H1 (cell line): Measurements from ENCODE around the gene FAM228A. TPM values are rescaled to one million over a fixed set of nuclear protein-coding genes. Genes with fewer than 3 reads are reported as not detected.

Experiments used
- CTCF ChIA-PET: fragments of 300-600 bp; sonication (Branson Sonifier 250); formaldehyde crosslinking; loops from one replicate; lab custom pipeline; 2021; ENCODE audit not compliant: partially characterized antibody; lab: Charles Lee
- POLR2A ChIA-PET: fragments of 300-600 bp; sonication (Branson Sonifier 250); formaldehyde crosslinking; loops from one replicate; lab custom pipeline; 2021; ENCODE audit warnings: inconsistent platforms; ENCODE audit not compliant: partially characterized antibody; lab: Charles Lee
- DNase-seq, 2 experiments: peaks; one replicate each; pipeline versions ENCODE4 v3.0.0 to v3.0.0-alpha.2; 2010 to 2022; ENCODE audit warnings: low spot score in 2 of 2, low read depth in 1 of 2, mixed read lengths in 1 of 2
- FAIRE-seq: peaks from 2 replicates; lab custom pipeline; 2011; peaks lifted over from hg19 to GRCh38; lab: Jason Lieb, UNC
- H2AFZ ChIP-seq: 2 replicates; pipeline ENCODE4 v1.8.1; 2012; ENCODE audit warnings: low read length, inconsistent platforms
- H2AK5ac ChIP-seq: 2 replicates; pipeline ENCODE4 v1.6.1; 2013; ENCODE audit warnings: low read depth, low read length
- H2BK120ac ChIP-seq: replicated peaks from 2 replicates; pipeline ENCODE3; 2013; ENCODE audit warnings: low read depth, low read length, inconsistent platforms
- H2BK12ac ChIP-seq: 2 replicates; pipeline ENCODE4 v1.6.1; 2013; ENCODE audit warnings: low read depth, low read length
- H2BK15ac ChIP-seq: 2 replicates; pipeline ENCODE4 v1.6.1; 2013; ENCODE audit warnings: low read length
- H2BK20ac ChIP-seq: 2 replicates; pipeline ENCODE4 v1.6.1; 2013; ENCODE audit warnings: low read length
- H2BK5ac ChIP-seq: 2 replicates; pipeline ENCODE4 v1.6.1; 2013; ENCODE audit warnings: low read depth, low read length
- H3K14ac ChIP-seq: 2 replicates; pipeline ENCODE4 v1.6.1; 2013; ENCODE audit warnings: inconsistent platforms; ENCODE audit not compliant: insufficient read length
- H3K18ac ChIP-seq: 2 replicates; pipeline ENCODE4 v1.6.1; 2013; ENCODE audit warnings: low read length; ENCODE audit errors: extremely low read depth
- H3K23ac ChIP-seq: 2 replicates; pipeline ENCODE4 v1.6.1; 2013; ENCODE audit warnings: inconsistent platforms; ENCODE audit not compliant: insufficient read length
- H3K23me2 ChIP-seq: 2 replicates; pipeline ENCODE4 v1.6.1; 2013; ENCODE audit warnings: low read depth, low read length
- H3K27ac ChIP-seq: 2 replicates; pipeline ENCODE4 v1.6.1; 2011; ENCODE audit warnings: low read depth, low read length, inconsistent platforms
- H3K27me3 ChIP-seq, 4 experiments: replicated peaks in 1 of 4; 1 replicate in 1 of 4; 2 replicates in 3 of 4; pipeline versions ENCODE4 v1.6.1 to v1.8.1; 2011 to 2013; ENCODE audit warnings: low read length in 3 of 4, mild to moderate bottlenecking in 3 of 4, inconsistent platforms in 2 of 4, mixed read lengths in 2 of 4, moderate library complexity in 1 of 4; ENCODE audit not compliant: control insufficient read depth in 3 of 4, insufficient read depth in 3 of 4; ENCODE audit errors: extremely low read depth in 1 of 4
- H3K36me3 ChIP-seq, 4 experiments: 2 replicates each; pipeline versions ENCODE4 v1.6.1 to v1.8.1; 2011 to 2013; ENCODE audit warnings: mild to moderate bottlenecking in 4 of 4, low read length in 3 of 4, moderate library complexity in 2 of 4, control low read depth in 1 of 4, inconsistent platforms in 1 of 4; ENCODE audit not compliant: insufficient read depth in 4 of 4, control insufficient read depth in 2 of 4
- H3K4ac ChIP-seq: replicated peaks from 2 replicates; pipeline ENCODE3; 2013; ENCODE audit warnings: low read length, low read depth, mixed read lengths, inconsistent platforms; ENCODE audit not compliant: insufficient read length
- H3K4me1 ChIP-seq, 4 experiments: replicated peaks in 1 of 4; 1 replicate in 1 of 4; 2 replicates in 3 of 4; pipeline versions ENCODE4 v1.6.1 to v1.8.1; 2011 to 2013; ENCODE audit warnings: low read length in 3 of 4, inconsistent platforms in 2 of 4, mixed read lengths in 1 of 4; ENCODE audit not compliant: insufficient read depth in 4 of 4, control insufficient read depth in 3 of 4
- H3K4me2 ChIP-seq, 2 experiments: 2 replicates each; pipeline versions ENCODE4 v1.6.1 to v1.8.1; 2011 to 2013; ENCODE audit warnings: low read depth in 2 of 2, low read length in 2 of 2, control low read depth in 1 of 2, inconsistent platforms in 1 of 2, mild to moderate bottlenecking in 1 of 2; ENCODE audit not compliant: insufficient read depth in 1 of 2
- H3K4me3 ChIP-seq, 4 experiments: fragments of 200-600, 300-600 bp in 1 of 4; sonication (generic), shearing (Covaris generic), sonication (Bioruptor Twin) in 1 of 4; 2 replicates each; pipeline versions ENCODE4 v1.5.1 to v1.8.1; 2011 to 2016; ENCODE audit warnings: low read length in 4 of 4, low read depth in 3 of 4, control low read depth in 2 of 4, inconsistent platforms in 2 of 4, mild to moderate bottlenecking in 2 of 4, mixed read lengths in 1 of 4, moderate library complexity in 1 of 4; ENCODE audit not compliant: insufficient read depth in 2 of 4; ENCODE audit errors: extremely low read depth in 1 of 4
- H3K56ac ChIP-seq: replicated peaks from 2 replicates; pipeline ENCODE3; 2013; ENCODE audit warnings: low read depth, mild to moderate bottlenecking, mixed read lengths, low read length, inconsistent platforms; ENCODE audit not compliant: insufficient read length
- H3K79me1 ChIP-seq: 2 replicates; pipeline ENCODE4 v1.6.1; 2013; ENCODE audit warnings: low read depth, low read length, control low read depth
- H3K79me2 ChIP-seq, 2 experiments: 2 replicates each; pipeline versions ENCODE4 v1.6.1 to v1.8.1; 2012 to 2013; ENCODE audit warnings: low read length in 2 of 2, mild to moderate bottlenecking in 2 of 2, inconsistent platforms in 1 of 2; ENCODE audit not compliant: insufficient read depth in 2 of 2, control insufficient read depth in 1 of 2
- H3K9ac ChIP-seq, 4 experiments: replicated peaks in 1 of 4; 1 replicate in 1 of 4; 2 replicates in 3 of 4; pipeline versions ENCODE4 v1.6.1 to v1.8.1; 2011 to 2013; ENCODE audit warnings: low read depth in 3 of 4, low read length in 3 of 4, control low read depth in 2 of 4, mild to moderate bottlenecking in 2 of 4, moderate library complexity in 2 of 4, inconsistent platforms in 1 of 4; ENCODE audit errors: extremely low read depth in 1 of 4
- H3K9me3 ChIP-seq, 2 experiments: 2 replicates each; pipeline versions ENCODE4 v1.6.1 to v1.8.1; 2012 to 2013; ENCODE audit warnings: mild to moderate bottlenecking in 2 of 2, moderate library complexity in 2 of 2, control low read depth in 1 of 2, inconsistent platforms in 1 of 2, low read depth in 1 of 2, low read length in 1 of 2, mixed read lengths in 1 of 2; ENCODE audit not compliant: insufficient read depth in 2 of 2
- H4K20me1 ChIP-seq, 2 experiments: replicated peaks in 1 of 2; 2 replicates each; pipeline versions ENCODE3 to v1.8.1; 2011 to 2013; ENCODE audit warnings: inconsistent platforms in 2 of 2, low read length in 2 of 2, mild to moderate bottlenecking in 1 of 2; ENCODE audit not compliant: insufficient read depth in 2 of 2, control insufficient read depth in 1 of 2
- H4K5ac ChIP-seq: 2 replicates; pipeline ENCODE4 v1.6.1; 2013; ENCODE audit warnings: low read length, low read depth, mixed read lengths, inconsistent platforms; ENCODE audit not compliant: insufficient read length
- H4K8ac ChIP-seq: 2 replicates; pipeline ENCODE4 v1.8.0; 2013; ENCODE audit warnings: mild to moderate bottlenecking, moderate library complexity, low read length, inconsistent platforms; ENCODE audit not compliant: insufficient read depth; ENCODE audit errors: extremely low read depth
- H4K91ac ChIP-seq: replicated peaks from 2 replicates; pipeline ENCODE3; 2013; ENCODE audit warnings: low read length, mixed read lengths, inconsistent platforms; ENCODE audit not compliant: insufficient read length
- BRCA1 ChIP-seq: IDR thresholded peaks from 2 replicates; pipeline ENCODE4 v1.6.1; 2012; ENCODE audit warnings: low read depth, low read length, improper control_type of control experiment
- CHD2 ChIP-seq: IDR thresholded peaks from 2 replicates; pipeline ENCODE4 v1.6.1; 2012; ENCODE audit warnings: low read length, improper control_type of control experiment
- FOSL1 ChIP-seq: IDR thresholded peaks from 2 replicates; pipeline ENCODE4 v1.6.1; 2011; ENCODE audit warnings: mild to moderate bottlenecking, low read depth, low read length, moderate library complexity; ENCODE audit not compliant: insufficient read depth
- GABPA ChIP-seq: IDR thresholded peaks from 2 replicates; pipeline ENCODE4 v1.6.1; 2011; ENCODE audit warnings: mild to moderate bottlenecking, low read length, moderate library complexity, borderline replicate concordance; ENCODE audit not compliant: insufficient read depth
- RAD21 ChIP-seq, 2 experiments: IDR thresholded peaks in 1 of 2; conservative IDR thresholded peaks in 1 of 2; 2 replicates each; pipeline ENCODE4 v1.6.1; 2011; ENCODE audit warnings: low read depth in 2 of 2, low read length in 2 of 2, improper control_type of control experiment in 1 of 2, inconsistent platforms in 1 of 2, mild to moderate bottlenecking in 1 of 2, moderate library complexity in 1 of 2
- RFX5 ChIP-seq: IDR thresholded peaks from 2 replicates; pipeline ENCODE4 v1.6.1; 2011; ENCODE audit warnings: low read depth, low read length, improper control_type of control experiment, borderline replicate concordance
- RNF2 ChIP-seq: fragments of 200-900, 300-1000 bp; sonication (generic); IDR thresholded peaks from 2 replicates; pipeline ENCODE4 v1.7.1; 2016; ENCODE audit warnings: borderline replicate concordance, low read depth, mild to moderate bottlenecking, antibody characterized with exemption, low read length; ENCODE audit not compliant: poor library complexity, severe bottlenecking; ENCODE audit errors: missing control alignments
- SIRT6 ChIP-seq: IDR thresholded peaks from one replicate; pipeline ENCODE4 v1.7.1; 2012; ENCODE audit warnings: low read length, inconsistent platforms
- TAF7 ChIP-seq: optimal IDR thresholded peaks from 2 replicates; pipeline ENCODE3; 2011; ENCODE audit warnings: low read depth, mild to moderate bottlenecking, inconsistent platforms, low read length, moderate library complexity, borderline replicate concordance
- TBP ChIP-seq: IDR thresholded peaks from 2 replicates; pipeline ENCODE4 v1.6.1; 2011; ENCODE audit warnings: low read depth, low read length, improper control_type of control experiment
- ZNF274 ChIP-seq: IDR thresholded peaks from 2 replicates; pipeline ENCODE4 v1.7.0; 2012; ENCODE audit warnings: low read length, borderline replicate concordance; ENCODE audit errors: extremely low read depth
- WGBS, 2 experiments: shearing (Covaris generic) in 1 of 2; methylation state at CpG; one replicate each; pipeline versions ENCODE4 v1.1.6 to v1.1.7; 2013 to 2015; ENCODE audit warnings: low lambda C conversion rate in 2 of 2, mixed read lengths in 2 of 2, inconsistent platforms in 1 of 2, low coverage in 1 of 2, missing lambda C conversion rate in 1 of 2; ENCODE audit not compliant: insufficient replicate concordance in 2 of 2, insufficient coverage in 1 of 2, insufficient read length in 1 of 2; ENCODE audit errors: extremely low coverage in 1 of 2, missing lambda C conversion rate in 1 of 2; 5-methylcytosine and 5-hydroxymethylcytosine counted together
- polyA plus RNA-seq, 7 experiments: library from polyadenylated mRNA; depleted of rRNA in 3 of 7; stranded (reverse) in 5 of 7; unstranded in 2 of 7; fragments of >200 nt in 5 of 7; fragments of 200-250 nt in 2 of 7; gene quantifications; 1 replicate in 5 of 7; 2 replicates in 1 of 7; 4 replicates in 1 of 7; pipeline versions ENCODE4 v1.2.1 to v1.2.3, GENCODE V29; 2011 to 2013; ENCODE audit warnings: missing spikeins in 2 of 7, mixed read lengths in 2 of 7
- total RNA-seq: library from RNA; stranded (reverse); fragmentation: NEBNext Ultra II Directional; extraction: Animal tissue kit (Norgen Biotek cat#: 25700); gene quantifications from 2 replicates; pipeline ENCODE4 v1.2.1, GENCODE V29; 2021
- TF ChIP-seq, protein P1 (sequence below): IDR thresholded peaks from 2 replicates; pipeline ENCODE4 v1.6.1; 2012; ENCODE audit warnings: low read length, inconsistent platforms

FAM228A gene
- total and polyA plus RNA-seq, 2 of the 8 experiments (the other 6 are each of a cell fraction or from before 2014, with no cell fraction given): not detected

DNA sequence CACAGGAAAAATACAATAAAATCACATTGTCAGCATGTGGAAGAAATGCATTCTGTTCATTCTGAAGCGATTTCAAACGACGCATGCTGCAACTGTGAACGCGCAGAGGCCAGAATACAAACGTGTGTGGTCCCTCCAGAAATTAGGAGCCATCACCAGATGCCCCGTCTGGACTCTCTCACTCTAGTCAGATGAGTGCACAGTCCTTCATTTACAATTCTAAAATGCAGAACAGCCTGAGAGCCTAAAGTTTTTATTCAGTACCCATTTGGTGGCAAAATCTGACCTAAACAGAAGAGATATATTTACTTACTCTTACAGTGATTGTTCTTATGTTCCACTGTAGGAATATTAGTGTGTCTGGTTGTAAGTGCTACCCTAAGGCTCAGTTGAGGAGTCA lies 36.6 kb downstream of the FAM228A start:
- Histone ChIP-seq H2BK5ac (no peak overlapping the region), H3K4me2 (no peak overlapping the region), H3K18ac (no peak overlapping the region), H2BK12ac (no peak overlapping the region), H3K4me3 (no peak overlapping the region), H2BK15ac (no peak overlapping the region), H3K79me2 (no peaks in the 10 kb centered on the region), H3K27me3 (no peaks in the 10 kb centered on the region; a peak in 1 of 7 replicates), H3K9ac (no peak overlapping the region), H4K20me1 (no peaks in the 10 kb centered on the region), H3K36me3 (no peaks in the 10 kb centered on the region), H3K23me2 (no peaks in the 10 kb centered on the region), H2AFZ (no peak overlapping the region), H3K27ac (no peak overlapping the region), H4K5ac (no peak overlapping the region), H3K4me1 (no peaks in the 10 kb centered on the region; a peak in 1 of 7 replicates), H4K91ac (no peak overlapping the region), H4K8ac (no peak overlapping the region), H3K56ac (no peak overlapping the region), H3K14ac (no peak overlapping the region), H2AK5ac (no peak overlapping the region), H2BK20ac (no peak overlapping the region), H3K4ac (no peak overlapping the region), H2BK120ac (no peak overlapping the region), H3K79me1 (no peaks in the 10 kb centered on the region), H3K23ac (no peak overlapping the region), H3K9me3 (no peaks in the 10 kb centered on the region)
- CTCF ChIA-PET: interaction anchor here (0.8 kb wide), 1 partner anchor 17 kb away, joined by 3 read pairs; no protein-coding TSS in a partner anchor
- DNase-seq: no peak
- POLR2A ChIA-PET: interaction anchor here (0.8 kb wide), 1 partner anchor 10 kb away, joined by 3 read pairs; no protein-coding TSS in a partner anchor
- 72% methylated on average over 7 of the region's 7 CpGs; no CpG with 5 or more reads in 1 of the 2 experiments for WGBS, 2 experiments
- no peak for FAIRE-seq
- TF ChIP-seq RAD21 (IDR thresholded peaks at IDR 0.05 in 1 of 2, conservative IDR thresholded peaks at IDR 0.05 in 1 of 2; ENCODE audit: low read depth in 2 of 2, low read length in 2 of 2): no peak
- no peak for TF ChIP-seq CHD2
- no peak for TF ChIP-seq SIRT6
- no peak for TF ChIP-seq TAF7
- no peak for TF ChIP-seq ZNF274
- TF ChIP-seq RFX5: no peak
- no peak for TF ChIP-seq BRCA1
- TF ChIP-seq TBP: no peak
- TF ChIP-seq, protein P1, sequence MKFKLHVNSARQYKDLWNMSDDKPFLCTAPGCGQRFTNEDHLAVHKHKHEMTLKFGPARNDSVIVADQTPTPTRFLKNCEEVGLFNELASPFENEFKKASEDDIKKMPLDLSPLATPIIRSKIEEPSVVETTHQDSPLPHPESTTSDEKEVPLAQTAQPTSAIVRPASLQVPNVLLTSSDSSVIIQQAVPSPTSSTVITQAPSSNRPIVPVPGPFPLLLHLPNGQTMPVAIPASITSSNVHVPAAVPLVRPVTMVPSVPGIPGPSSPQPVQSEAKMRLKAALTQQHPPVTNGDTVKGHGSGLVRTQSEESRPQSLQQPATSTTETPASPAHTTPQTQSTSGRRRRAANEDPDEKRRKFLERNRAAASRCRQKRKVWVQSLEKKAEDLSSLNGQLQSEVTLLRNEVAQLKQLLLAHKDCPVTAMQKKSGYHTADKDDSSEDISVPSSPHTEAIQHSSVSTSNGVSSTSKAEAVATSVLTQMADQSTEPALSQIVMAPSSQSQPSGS: no peak
- no peak for TF ChIP-seq FOSL1
- TF ChIP-seq GABPA: no peak
- TF ChIP-seq RNF2: no peak
